CD4-positive, alpha-beta T cell (primary cell): ENCODE results near the gene OR52W1. TPM values are rescaled to one million over a fixed set of nuclear protein-coding genes. Genes with fewer than 3 reads are reported as not detected.

ENCODE experiments used
- ATAC-seq: fragments of 200-7000 bp; cut with Tn5 transposase; one replicate; pipeline ENCODE4 v1.10.0; 2022; ENCODE audit warnings: mild to moderate bottlenecking; ENCODE audit not compliant: poor library complexity
- CTCF ChIA-PET: fragments of 350-600 bp; sonication (Branson Sonifier 250); formaldehyde crosslinking; loops from one replicate; lab custom pipeline; 2021; ENCODE audit warnings: antibody characterized with exemption, inconsistent platforms; lab: Charles Lee
- POLR2A ChIA-PET: fragments of 350-600 bp; sonication (Branson Sonifier 250); formaldehyde crosslinking; loops from one replicate; lab custom pipeline; 2021; ENCODE audit warnings: antibody characterized with exemption, inconsistent platforms; lab: Charles Lee
- DNase-seq, 14 experiments: peaks; one replicate each; pipeline ENCODE4 v3.0.0-alpha.2; 2013 to 2020; ENCODE audit warnings: mixed read lengths in 2 of 14
- H3K27ac ChIP-seq, 2 donors: one replicate each; pipeline versions ENCODE4 v1.5.1 to v1.7.0; 2013; ENCODE audit warnings: low read length in 2 of 2, low read depth in 1 of 2, mild to moderate bottlenecking in 1 of 2
- H3K27me3 ChIP-seq, 2 experiments: 1 replicate in 1 of 2; 2 replicates in 1 of 2; pipeline versions ENCODE4 v1.6.1 to v1.7.0; 2013; ENCODE audit warnings: low read length in 2 of 2, control low read depth in 1 of 2, mild to moderate bottlenecking in 1 of 2, moderate library complexity in 1 of 2; ENCODE audit not compliant: insufficient read depth in 2 of 2, control insufficient read depth in 1 of 2
- H3K36me3 ChIP-seq: one replicate; pipeline ENCODE4 v1.6.1; 2013; ENCODE audit warnings: low read length, control low read depth; ENCODE audit not compliant: insufficient read depth
- H3K4me1 ChIP-seq: one replicate; pipeline ENCODE4 v1.6.1; 2013; ENCODE audit warnings: low read length, control low read depth; ENCODE audit not compliant: insufficient read depth
- H3K4me3 ChIP-seq: one replicate; pipeline ENCODE4 v1.5.1; 2013; ENCODE audit warnings: mild to moderate bottlenecking, low read length, moderate library complexity
- H3K9me3 ChIP-seq, 2 experiments: 1 replicate in 1 of 2; 2 replicates in 1 of 2; pipeline versions ENCODE4 v1.6.1 to v1.7.0; 2013; ENCODE audit warnings: low read length in 2 of 2, mild to moderate bottlenecking in 2 of 2, control low read depth in 1 of 2, moderate library complexity in 1 of 2; ENCODE audit not compliant: control insufficient read depth in 1 of 2, insufficient read depth in 1 of 2
- H3K27ac Mint-ChIP-seq: one replicate; pipeline ENCODE4 v1.8.0; 2020; ENCODE audit warnings: mixed read lengths
- H3K27me3 Mint-ChIP-seq: one replicate; pipeline ENCODE4 v1.8.0; 2021; ENCODE audit warnings: mixed read lengths
- H3K36me3 Mint-ChIP-seq: one replicate; pipeline ENCODE4 v1.8.0; 2021; ENCODE audit warnings: low read depth, mixed read lengths
- H3K4me1 Mint-ChIP-seq: one replicate; pipeline ENCODE4 v1.8.0; 2021; ENCODE audit warnings: low read depth, mixed read lengths
- H3K4me3 Mint-ChIP-seq: one replicate; pipeline ENCODE4 v1.8.0; 2020; ENCODE audit warnings: mild to moderate bottlenecking, mixed read lengths
- H3K9me3 Mint-ChIP-seq: one replicate; pipeline ENCODE4 v1.8.0; 2020; ENCODE audit warnings: mixed read lengths
- CTCF ChIP-seq: fragments of 200-600 bp; IDR thresholded peaks from one replicate; pipeline ENCODE4 v1.8.0; 2022; ENCODE audit warnings: antibody characterized with exemption, mild to moderate bottlenecking
- intact Hi-C, 2 experiments: fragments of 100-400 bp; cut with DNase I in 1 of 2; cut with micrococcal nuclease in 1 of 2; formaldehyde crosslinking; loops; one replicate each; pipeline versions ENCODE4 v1.15.1 to v1.9.0; 2023 to 2025; cut with DNase I, micrococcal nuclease
- total RNA-seq, 174 experiments: library from RNA in 2 of 174; stranded (reverse) in 2 of 174; gene quantifications; one replicate each; pipeline ENCODE4 v1.2.3 and lab custom pipeline; 2021 to 2026

OR52W1 gene
- total RNA-seq, 2 experiments from 2014 or later: not detected

DNA sequence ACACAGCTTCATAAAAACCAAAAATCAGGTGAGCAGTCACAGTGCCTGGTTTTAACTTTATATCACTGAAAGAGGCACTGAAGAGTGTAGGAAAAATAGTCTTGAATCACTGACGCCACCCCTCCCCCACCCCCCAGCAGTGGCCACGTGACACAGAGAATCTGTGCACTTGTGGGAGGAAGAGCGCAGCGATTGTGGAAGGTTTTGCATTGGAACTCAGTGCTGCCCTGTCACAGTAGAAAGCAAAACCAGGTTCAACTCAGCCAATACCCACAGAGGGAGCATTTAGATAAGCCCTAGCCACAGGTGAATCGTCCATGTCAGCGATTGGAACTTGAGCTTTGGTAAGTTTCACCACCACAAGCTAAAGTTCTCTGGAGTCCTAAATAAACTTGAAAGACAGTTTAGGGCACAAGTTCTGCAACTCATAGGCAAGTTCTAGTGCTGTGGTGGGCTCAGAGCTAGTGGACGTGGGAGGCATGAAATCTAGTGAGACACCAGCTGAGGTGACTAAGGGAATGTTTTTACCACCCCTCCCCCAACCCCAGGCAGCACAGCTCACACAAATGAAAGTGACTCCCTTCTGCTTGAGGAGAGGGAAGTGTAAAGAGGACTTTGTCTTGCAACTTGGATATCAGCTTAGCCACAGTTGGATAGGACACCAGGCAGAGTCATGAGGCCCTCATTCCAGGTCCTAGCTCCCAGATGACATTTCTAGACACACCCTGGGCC lies 42.2 kb upstream of the OR52W1 start:
- no peaks in the 10 kb centered on the region for H3K9me3 ChIP-seq
- ATAC-seq (no peak), DNase-seq (peak in 1 of 14 experiments; percentile 6)
- no peaks in the 10 kb centered on the region for H3K27me3 ChIP-seq
- no peaks in the 10 kb centered on the region for H3K36me3 ChIP-seq
- peaks cover 34% of the 10 kb centered on the region for H3K27me3 Mint-ChIP-seq
- no peak overlapping the region for H3K4me3 ChIP-seq
- CTCF ChIA-PET: no interaction called here
- intact Hi-C loops: no loop called here
- no peaks in the 10 kb centered on the region for H3K9me3 Mint-ChIP-seq
- H3K36me3 Mint-ChIP-seq: no peaks in the 10 kb centered on the region
- no peak overlapping the region for H3K4me3 Mint-ChIP-seq
- H3K4me1 ChIP-seq: no peaks in the 10 kb centered on the region
- H3K27ac ChIP-seq: no peak overlapping the region
- POLR2A ChIA-PET: no interaction called here
- TF ChIP-seq CTCF: no peak
- H3K4me1 Mint-ChIP-seq: no peaks in the 10 kb centered on the region
- no peak overlapping the region for H3K27ac Mint-ChIP-seq

DNA sequence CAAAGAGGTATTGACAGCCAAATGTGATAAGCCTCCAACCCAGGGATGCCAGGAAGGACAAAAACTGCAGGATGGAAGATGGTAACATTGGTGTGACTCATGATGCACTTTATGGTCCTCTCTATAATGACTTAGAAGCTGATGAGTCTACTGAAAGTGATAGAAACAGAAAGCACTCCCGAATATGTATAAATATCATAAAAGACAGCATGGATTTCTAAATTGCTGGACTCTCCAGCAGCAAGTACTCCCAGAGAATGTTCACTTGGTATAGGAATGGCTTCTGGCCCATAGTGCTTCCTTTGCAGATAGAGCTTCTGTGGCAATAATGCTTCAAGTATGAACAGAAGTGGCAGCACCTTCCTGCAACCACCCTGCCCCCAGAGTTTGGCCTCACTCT lies 28.8 kb upstream of the OR52W1 start, which contains the start of gene OR52B2:
Gene OR52B2, minus strand, starts transcription at position 101 of the 400 bp plus-strand sequence. Its CDS starts 0 bp downstream, at position 101.
- CTCF ChIA-PET: no interaction called here
- peaks cover 4% of the 10 kb centered on the region for H3K9me3 Mint-ChIP-seq
- TF ChIP-seq CTCF: no peak
- ATAC-seq (no peak), DNase-seq (no peak)
- H3K27ac Mint-ChIP-seq: no peak within 1 kb of the TSS
- H3K4me3 Mint-ChIP-seq: no peak within 1 kb of the TSS
- no peaks in the 10 kb centered on the region for H3K36me3 Mint-ChIP-seq
- H3K27me3 Mint-ChIP-seq: peaks cover 31% of the 10 kb centered on the region
- Histone ChIP-seq H3K27me3 (peaks cover 0 to 6% of the 10 kb centered on the region in 2 experiments), H3K9me3 (no peaks in the 10 kb centered on the region), H3K36me3 (no peaks in the 10 kb centered on the region), H3K4me1 (no peaks in the 10 kb centered on the region), H3K27ac (no peak within 1 kb of the TSS), H3K4me3 (no peak within 1 kb of the TSS)
- POLR2A ChIA-PET: no interaction called here
- no peaks in the 10 kb centered on the region for H3K4me1 Mint-ChIP-seq
- intact Hi-C loops: no loop called here

GRCh38 chr11:6175440-6175839 lies 23.6 kb upstream of the OR52W1 start:
- H3K4me1 ChIP-seq: no peaks in the 10 kb centered on the region
- POLR2A ChIA-PET: no interaction called here
- CTCF ChIA-PET: no interaction called here
- ATAC-seq (no peak), DNase-seq (no peak)
- H3K27ac Mint-ChIP-seq: no peak overlapping the region
- intact Hi-C loops: no loop called here
- H3K4me1 Mint-ChIP-seq: no peaks in the 10 kb centered on the region
- H3K27me3 ChIP-seq: peaks cover 0 to 3% of the 10 kb centered on the region in 2 experiments
- H3K36me3 ChIP-seq: no peaks in the 10 kb centered on the region
- H3K9me3 ChIP-seq: no peaks in the 10 kb centered on the region
- no peak overlapping the region for H3K4me3 ChIP-seq
- peaks cover 9% of the 10 kb centered on the region for H3K27me3 Mint-ChIP-seq
- H3K4me3 Mint-ChIP-seq: no peak overlapping the region
- H3K27ac ChIP-seq: no peak overlapping the region
- H3K36me3 Mint-ChIP-seq: no peaks in the 10 kb centered on the region
- TF ChIP-seq CTCF: no peak
- H3K9me3 Mint-ChIP-seq: no peaks in the 10 kb centered on the region
